DND-41 (cell line): Measurements from ENCODE around the gene PGM2L1.
"Not testable (repeated sequence)": the region's sequence is repeated elsewhere in the genome, so short reads cannot be mapped to it uniquely, and the experiment has no call there.

Source experiments
- ATAC-seq: fragments of 200-7000 bp; cut with Tn5 transposase; 3 replicates; pipeline ENCODE4 v1.9.1; 2021; ENCODE audit warnings: low read depth; ENCODE audit not compliant: insufficient read depth
- DNase-seq: peaks from one replicate; pipeline ENCODE4 v3.0.0-alpha.2; 2020
- H2AFZ ChIP-seq: 2 replicates; pipeline ENCODE4 v1.6.0; 2012; ENCODE audit warnings: low read depth, low read length
- H3K27ac ChIP-seq: 2 replicates; pipeline ENCODE4 v1.5.1; 2012; ENCODE audit warnings: low read length, inconsistent platforms
- H3K27me3 ChIP-seq: fragments of 200-600 bp; sonication (generic); 2 replicates; pipeline ENCODE4 v1.6.0; 2012; ENCODE audit warnings: low read length, mild to moderate bottlenecking, inconsistent platforms; ENCODE audit not compliant: insufficient read depth, poor library complexity
- H3K36me3 ChIP-seq: 2 replicates; pipeline ENCODE4 v1.5.1; 2012; ENCODE audit warnings: low read length, inconsistent platforms; ENCODE audit not compliant: insufficient read depth
- H3K4me1 ChIP-seq: 2 replicates; pipeline ENCODE4 v1.5.1; 2012; ENCODE audit warnings: mild to moderate bottlenecking, low read length; ENCODE audit not compliant: insufficient read depth
- H3K4me2 ChIP-seq: 2 replicates; pipeline ENCODE4 v1.6.0; 2012; ENCODE audit warnings: mild to moderate bottlenecking, moderate library complexity, low read length, inconsistent platforms; ENCODE audit not compliant: insufficient read depth
- H3K4me3 ChIP-seq, 2 experiments: fragments of 200-600 bp in 1 of 2; shearing (Covaris generic) in 1 of 2; 2 replicates each; pipeline ENCODE4 v1.5.1; 2012 to 2016; ENCODE audit warnings: inconsistent platforms in 2 of 2, low read length in 2 of 2, mild to moderate bottlenecking in 2 of 2, low read depth in 1 of 2, moderate library complexity in 1 of 2
- H3K79me2 ChIP-seq: 2 replicates; pipeline ENCODE4 v1.6.0; 2012; ENCODE audit warnings: low read length, inconsistent platforms; ENCODE audit not compliant: insufficient read depth
- H3K9ac ChIP-seq: 2 replicates; pipeline ENCODE4 v1.6.0; 2012; ENCODE audit warnings: low read depth, mild to moderate bottlenecking, inconsistent platforms, low read length, moderate library complexity
- H3K9me3 ChIP-seq: 2 replicates; pipeline ENCODE4 v1.5.1; 2012; ENCODE audit warnings: low read length, moderate library complexity, mild to moderate bottlenecking, inconsistent platforms; ENCODE audit not compliant: insufficient read depth, severe bottlenecking
- H4K20me1 ChIP-seq: 2 replicates; pipeline ENCODE4 v1.6.0; 2012; ENCODE audit warnings: low read length; ENCODE audit not compliant: insufficient read depth
- CTCF ChIP-seq: IDR thresholded peaks from 2 replicates; pipeline ENCODE4 v1.5.1; 2012; ENCODE audit warnings: borderline replicate concordance, low read length, moderate library complexity, mild to moderate bottlenecking; ENCODE audit not compliant: poor library complexity, severe bottlenecking; ENCODE audit errors: extremely low read depth
- EZH2 ChIP-seq: IDR thresholded peaks from 3 replicates; pipeline ENCODE4 v1.6.1; 2012; ENCODE audit warnings: borderline replicate concordance, low read depth, mild to moderate bottlenecking, moderate library complexity, low read length, inconsistent platforms; ENCODE audit not compliant: severe bottlenecking

PGM2L1 gene

GRCh38 chr11:74417860-74418508 lies 19.8 kb upstream of the PGM2L1 start:
- Histone ChIP-seq H3K9me3 (no peaks in the 10 kb centered on the region), H3K27me3 (peaks cover 10% of the 10 kb centered on the region), H3K36me3 (no peaks in the 10 kb centered on the region), H4K20me1 (no peaks in the 10 kb centered on the region), H3K4me2 (no peak overlapping the region), H3K9ac (no peak overlapping the region), H3K4me1 (peaks cover 7% of the 10 kb centered on the region; the same call in 1 of the 2 replicates), H3K27ac (no peak overlapping the region), H3K4me3 (no peak overlapping the region), H2AFZ (no peak overlapping the region), H3K79me2 (no peaks in the 10 kb centered on the region)
- DNase-seq (peak; percentile 11), ATAC-seq (no peak; the same call in 1 of the 3 replicates)
- TF ChIP-seq EZH2 (no peak), CTCF (no peak)

GRCh38 chr11:74417379-74417804 lies 19.2 kb upstream of the PGM2L1 start:
- Histone ChIP-seq H3K9ac (no peak overlapping the region), H3K79me2 (no peaks in the 10 kb centered on the region), H3K27ac (no peak overlapping the region), H3K9me3 (no peaks in the 10 kb centered on the region), H3K4me3 (no peak overlapping the region), H3K4me1 (peaks cover 7% of the 10 kb centered on the region; the same call in 1 of the 2 replicates), H3K27me3 (peaks cover 9% of the 10 kb centered on the region), H3K36me3 (no peaks in the 10 kb centered on the region), H3K4me2 (no peak overlapping the region), H2AFZ (no peak overlapping the region), H4K20me1 (no peaks in the 10 kb centered on the region)
- ATAC-seq (peak; percentile 58), DNase-seq (no peak)
- TF ChIP-seq CTCF: no peak
- TF ChIP-seq EZH2: no peak

DNA sequence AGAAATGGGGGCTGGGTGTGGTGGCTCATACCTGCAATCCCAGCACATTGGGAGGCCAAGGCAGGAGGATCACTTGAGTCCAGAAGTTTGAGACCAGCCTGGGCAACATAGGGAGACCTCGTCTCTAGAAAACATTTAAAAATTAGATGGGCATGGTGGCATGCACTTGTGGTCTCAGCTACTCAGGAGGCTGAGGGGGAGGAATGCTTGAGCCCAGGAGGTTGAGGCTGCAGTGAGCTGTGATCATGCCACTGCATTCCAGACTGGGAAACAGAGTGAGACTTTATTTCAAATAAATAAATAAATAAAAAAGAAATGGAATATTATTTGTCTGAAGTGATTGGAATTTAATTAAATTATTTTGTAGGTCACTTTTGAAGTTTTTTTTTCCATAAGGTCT lies 18.7 kb upstream of the PGM2L1 start:
- H3K27me3 ChIP-seq: not testable (repeated sequence)

GRCh38 chr11:74412733-74413359 lies 14.6 kb upstream of the PGM2L1 start:
- Histone ChIP-seq H3K4me2 (no peak overlapping the region), H3K36me3 (no peaks in the 10 kb centered on the region), H2AFZ (no peak overlapping the region), H3K27me3 (peaks cover 11% of the 10 kb centered on the region), H3K79me2 (no peaks in the 10 kb centered on the region), H4K20me1 (no peaks in the 10 kb centered on the region), H3K4me3 (no peak overlapping the region), H3K27ac (no peak overlapping the region), H3K9ac (no peak overlapping the region), H3K4me1 (peaks cover 7% of the 10 kb centered on the region; the same call in 1 of the 2 replicates), H3K9me3 (no peaks in the 10 kb centered on the region)
- TF ChIP-seq CTCF (no peak), EZH2 (no peak)
- ATAC-seq (no peak), DNase-seq (no peak)

More for the DNA sequence above, 18.7 kb upstream of the PGM2L1 start:
- H3K9me3 ChIP-seq, H3K4me2 ChIP-seq, H3K27ac ChIP-seq, H2AFZ ChIP-seq, H3K79me2 ChIP-seq, H3K4me1 ChIP-seq, H3K4me3 ChIP-seq, DNase-seq, H3K36me3 ChIP-seq, H3K9ac ChIP-seq, ATAC-seq, H4K20me1 ChIP-seq: not testable (repeated sequence)
